ENCODE results near the gene SLC16A11. TPM values are rescaled to one million over a fixed set of nuclear protein-coding genes. Genes with fewer than 3 reads are reported as not detected.

SLC16A11 gene
- total and polyA plus RNA-seq, 2 of the 4 experiments (the other 2 are of a cell fraction) = not detected

GRCh38 chr17:6997171-6997570 is 46.7 kb downstream of the SLC16A11 start:
- peaks cover 36% of the 10 kb centered on the region for H3K36me3 ChIP-seq (ENCODE audit: control insufficient read depth, insufficient read depth, low read length)
- H3K4me2 ChIP-seq (ENCODE audit: low read depth, low read length) = no peak overlapping the region
- H2AFZ ChIP-seq (replicated peaks; ENCODE audit: low read length, poor library complexity) = no peak overlapping the region
- H3K4ac ChIP-seq (ENCODE audit: low read depth, low read length) = no peak overlapping the region
- H2AK5ac ChIP-seq (ENCODE audit: low read depth, low read length) = no peak overlapping the region
- no peak overlapping the region for H3K56ac ChIP-seq (ENCODE audit: extremely low read depth, insufficient read depth, low read length)
- no peaks in the 10 kb centered on the region for H3K27me3 ChIP-seq (ENCODE audit: control insufficient read depth, insufficient read depth, low read length)
- DNase-seq (no peak), ATAC-seq (ENCODE audit: low read depth) (no peak)
- H2AK9ac ChIP-seq (replicated peaks; ENCODE audit: low read depth, low read length, poor library complexity) = no peak overlapping the region
- H2BK5ac ChIP-seq (ENCODE audit: low read depth, low read length, poor library complexity, severe bottlenecking) = no peak overlapping the region
- no peak overlapping the region for H3K18ac ChIP-seq (ENCODE audit: low read depth, low read length)
- H4K5ac ChIP-seq (ENCODE audit: low read depth, low read length) = no peak overlapping the region
- WGBS, 2 experiments (ENCODE audit: extremely low coverage in 2 of 2, insufficient read length in 1 of 2) = 92% methylated on average over 5 of the region's 8 CpGs; no CpG with 5 or more reads in 1 of the 2 experiments
- H2BK15ac ChIP-seq (ENCODE audit: low read depth, low read length) = no peak overlapping the region
- intact Hi-C loops (cut with micrococcal nuclease) = no loop called here
- no peak overlapping the region for H3K23ac ChIP-seq (ENCODE audit: low read depth, low read length)
- BruUV-seq (replicated peaks) = no TSS peak
- no peak overlapping the region for H2BK20ac ChIP-seq (ENCODE audit: low read depth, low read length)
- ChIA-PET CTCF (no interaction called here), POLR2A (ENCODE audit: unreplicated experiment) (no interaction called here)
- no peak overlapping the region for H3K9ac ChIP-seq (ENCODE audit: low read depth, low read length)
- H4K91ac ChIP-seq (ENCODE audit: insufficient read depth, low read depth, low read length) = no peak overlapping the region
- H2BK120ac ChIP-seq (ENCODE audit: low read depth, low read length) = no peak overlapping the region
- H3K9me1 ChIP-seq (ENCODE audit: insufficient read depth, low read length) = no peaks in the 10 kb centered on the region
- H3K27ac ChIP-seq (ENCODE audit: insufficient read depth, low read length) = no peak overlapping the region
- H4K8ac ChIP-seq (ENCODE audit: low read depth in 2 of 2, low read length in 2 of 2) = no peak overlapping the region
- peaks cover 8% of the 10 kb centered on the region; the same call in 1 of the 2 replicates for H3K4me1 ChIP-seq (ENCODE audit: control insufficient read depth, insufficient read depth, low read length)
- dilution Hi-C loops (cut with HindIII; ENCODE audit: low sequenced_read_pairs, unreplicated experiment) = no loop called here
- no peaks in the 10 kb centered on the region for H3K9me3 ChIP-seq (ENCODE audit: control insufficient read depth, insufficient read depth, low read length)
- no peak for TF ChIP-seq MAFK (IDR thresholded peaks at IDR 0.05; ENCODE audit: low read depth, low read length)
- H3K14ac ChIP-seq (replicated peaks; ENCODE audit: low read depth, low read length) = no peak overlapping the region
- in situ Hi-C loops (cut with MboI; ENCODE audit: low sequenced_read_pairs) = no loop called here
- H3K4me3 ChIP-seq (ENCODE audit: insufficient read depth, low read depth, low read length) = no peak overlapping the region
- peaks cover 0 to 4% of the 10 kb centered on the region in 2 experiments; a peak in 2 of 4 replicates for H3K79me1 ChIP-seq (ENCODE audit: low read depth in 1 of 2, low read length in 2 of 2)
- no peaks in the 10 kb centered on the region; the same call in 1 of the 2 replicates for H4K20me1 ChIP-seq (ENCODE audit: insufficient read depth, low read length)

Data from IMR-90 (cell line).